ENCODE results near the gene NDUFS2.

DNA sequence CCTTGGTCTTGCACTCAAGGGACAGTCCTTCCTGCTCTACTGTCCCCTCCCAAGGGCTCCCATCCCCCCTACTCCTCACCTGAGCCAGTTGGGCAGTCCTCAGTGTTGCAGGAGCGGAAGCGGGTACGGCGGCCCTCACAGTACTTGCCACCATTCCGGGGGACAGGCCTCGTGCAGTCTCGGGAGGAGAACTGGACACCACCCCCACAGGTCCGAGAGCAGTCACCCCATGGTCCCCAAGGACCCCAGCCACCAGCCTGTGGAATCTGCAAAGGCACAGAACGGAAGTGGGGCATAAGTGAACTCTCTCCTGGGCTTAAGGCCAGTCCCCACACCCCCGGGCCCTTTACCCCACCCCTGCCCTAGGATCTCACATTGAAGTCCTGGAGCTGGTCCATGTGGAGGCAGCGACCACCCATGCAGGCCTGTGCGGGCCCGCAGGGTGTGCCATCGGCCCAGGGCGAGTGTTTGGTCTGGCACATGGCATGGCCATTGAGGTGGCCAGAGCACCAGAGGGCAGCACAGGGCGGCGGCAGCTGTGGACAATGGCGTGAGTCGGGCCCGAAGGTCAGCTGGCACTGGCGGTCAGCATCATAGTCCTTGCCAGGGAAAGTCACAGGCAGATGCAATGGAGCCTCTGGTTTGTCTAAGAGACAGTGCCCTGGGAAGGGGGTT is 8.5 kb upstream of the NDUFS2 start:
- TF ChIP-seq EZH2 (IDR thresholded peaks at IDR 0.05; ENCODE audit: borderline replicate concordance, low read depth, low read length, poor library complexity, severe bottlenecking): no peak
- TF ChIP-seq, protein P1, sequence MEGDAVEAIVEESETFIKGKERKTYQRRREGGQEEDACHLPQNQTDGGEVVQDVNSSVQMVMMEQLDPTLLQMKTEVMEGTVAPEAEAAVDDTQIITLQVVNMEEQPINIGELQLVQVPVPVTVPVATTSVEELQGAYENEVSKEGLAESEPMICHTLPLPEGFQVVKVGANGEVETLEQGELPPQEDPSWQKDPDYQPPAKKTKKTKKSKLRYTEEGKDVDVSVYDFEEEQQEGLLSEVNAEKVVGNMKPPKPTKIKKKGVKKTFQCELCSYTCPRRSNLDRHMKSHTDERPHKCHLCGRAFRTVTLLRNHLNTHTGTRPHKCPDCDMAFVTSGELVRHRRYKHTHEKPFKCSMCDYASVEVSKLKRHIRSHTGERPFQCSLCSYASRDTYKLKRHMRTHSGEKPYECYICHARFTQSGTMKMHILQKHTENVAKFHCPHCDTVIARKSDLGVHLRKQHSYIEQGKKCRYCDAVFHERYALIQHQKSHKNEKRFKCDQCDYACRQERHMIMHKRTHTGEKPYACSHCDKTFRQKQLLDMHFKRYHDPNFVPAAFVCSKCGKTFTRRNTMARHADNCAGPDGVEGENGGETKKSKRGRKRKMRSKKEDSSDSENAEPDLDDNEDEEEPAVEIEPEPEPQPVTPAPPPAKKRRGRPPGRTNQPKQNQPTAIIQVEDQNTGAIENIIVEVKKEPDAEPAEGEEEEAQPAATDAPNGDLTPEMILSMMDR (conservative IDR thresholded peaks at IDR 0.05; ENCODE audit: low read depth, low read length): no peak

Data from A673 (cell line).